GM12875 (cell line): ENCODE data around the gene CWC27.

Source experiments
- H3K4me3 ChIP-seq: one replicate; pipeline ENCODE4 v1.5.1; 2011; ENCODE audit warnings: low read depth, low read length, control low read depth
- TF ChIP-seq, protein P1 (sequence below): IDR thresholded peaks from 2 replicates; pipeline ENCODE4 v1.5.1; 2011; ENCODE audit warnings: low read depth, mild to moderate bottlenecking, control low read depth, inconsistent platforms, low read length, moderate library complexity, borderline replicate concordance; ENCODE audit not compliant: insufficient read depth

The CWC27 gene

DNA sequence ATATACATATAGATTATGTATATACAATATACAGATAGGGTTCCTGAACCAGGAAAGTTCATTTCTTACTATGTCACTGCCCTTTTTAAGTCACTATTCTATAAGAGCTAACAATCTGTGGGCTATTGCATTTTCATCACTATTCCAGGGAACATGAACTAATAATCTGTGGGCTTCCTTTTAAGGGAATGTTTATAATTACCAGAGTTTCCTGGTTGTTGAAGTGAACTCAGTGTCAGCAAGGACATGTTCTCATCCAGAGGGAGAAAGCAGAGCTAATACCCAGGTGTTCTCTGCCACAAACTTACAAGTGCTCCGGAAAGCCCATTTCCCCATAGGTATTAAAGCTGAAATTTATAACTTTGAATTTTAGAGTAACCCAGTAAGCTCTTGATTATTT is 69.6 kb downstream of the CWC27 start:
- TF ChIP-seq, protein P1, sequence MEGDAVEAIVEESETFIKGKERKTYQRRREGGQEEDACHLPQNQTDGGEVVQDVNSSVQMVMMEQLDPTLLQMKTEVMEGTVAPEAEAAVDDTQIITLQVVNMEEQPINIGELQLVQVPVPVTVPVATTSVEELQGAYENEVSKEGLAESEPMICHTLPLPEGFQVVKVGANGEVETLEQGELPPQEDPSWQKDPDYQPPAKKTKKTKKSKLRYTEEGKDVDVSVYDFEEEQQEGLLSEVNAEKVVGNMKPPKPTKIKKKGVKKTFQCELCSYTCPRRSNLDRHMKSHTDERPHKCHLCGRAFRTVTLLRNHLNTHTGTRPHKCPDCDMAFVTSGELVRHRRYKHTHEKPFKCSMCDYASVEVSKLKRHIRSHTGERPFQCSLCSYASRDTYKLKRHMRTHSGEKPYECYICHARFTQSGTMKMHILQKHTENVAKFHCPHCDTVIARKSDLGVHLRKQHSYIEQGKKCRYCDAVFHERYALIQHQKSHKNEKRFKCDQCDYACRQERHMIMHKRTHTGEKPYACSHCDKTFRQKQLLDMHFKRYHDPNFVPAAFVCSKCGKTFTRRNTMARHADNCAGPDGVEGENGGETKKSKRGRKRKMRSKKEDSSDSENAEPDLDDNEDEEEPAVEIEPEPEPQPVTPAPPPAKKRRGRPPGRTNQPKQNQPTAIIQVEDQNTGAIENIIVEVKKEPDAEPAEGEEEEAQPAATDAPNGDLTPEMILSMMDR: no peak
- no peak overlapping the region for H3K4me3 ChIP-seq

DNA sequence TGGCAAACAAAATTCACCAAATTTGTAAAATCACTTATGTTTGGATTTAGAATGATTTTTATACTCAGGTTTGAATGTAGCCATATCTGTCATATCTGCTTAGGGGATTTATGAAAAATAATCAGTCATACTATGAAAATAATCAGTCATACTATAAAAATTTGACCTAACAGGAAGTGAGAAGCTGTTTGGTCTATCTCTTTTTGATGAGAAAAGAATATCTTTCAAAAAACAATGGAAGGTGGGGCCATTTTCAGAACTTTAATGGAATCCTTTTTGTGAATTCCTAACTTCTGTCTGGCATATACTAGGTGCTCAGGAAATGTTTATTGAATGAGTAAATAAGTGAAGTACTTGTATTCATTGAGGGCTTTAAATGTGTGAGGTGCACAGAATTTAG is 70.1 kb downstream of the CWC27 start:
- TF ChIP-seq, protein P1: no peak
- H3K4me3 ChIP-seq: no peak overlapping the region

DNA sequence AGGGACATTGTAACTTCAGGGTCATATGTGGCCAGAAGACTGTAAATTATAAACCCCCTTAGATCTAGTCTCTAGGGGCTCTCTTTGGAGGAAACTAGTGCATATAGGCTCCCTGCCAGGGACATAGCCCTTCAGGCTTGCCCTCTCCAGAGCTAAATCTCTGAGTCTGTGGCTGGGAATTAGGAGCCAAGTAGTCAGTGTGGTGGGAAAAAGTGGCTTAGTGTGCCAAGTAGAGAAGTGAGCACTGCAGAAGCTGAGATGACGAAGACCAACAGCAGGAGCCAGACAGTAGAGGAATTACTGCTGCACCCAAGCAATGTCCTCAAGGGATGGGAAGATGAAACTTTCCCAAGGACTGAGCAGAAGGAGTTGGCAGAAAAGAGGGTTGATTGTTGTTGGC is 71.2 kb downstream of the CWC27 start:
- TF ChIP-seq, protein P1: no peak
- no peak overlapping the region for H3K4me3 ChIP-seq

DNA sequence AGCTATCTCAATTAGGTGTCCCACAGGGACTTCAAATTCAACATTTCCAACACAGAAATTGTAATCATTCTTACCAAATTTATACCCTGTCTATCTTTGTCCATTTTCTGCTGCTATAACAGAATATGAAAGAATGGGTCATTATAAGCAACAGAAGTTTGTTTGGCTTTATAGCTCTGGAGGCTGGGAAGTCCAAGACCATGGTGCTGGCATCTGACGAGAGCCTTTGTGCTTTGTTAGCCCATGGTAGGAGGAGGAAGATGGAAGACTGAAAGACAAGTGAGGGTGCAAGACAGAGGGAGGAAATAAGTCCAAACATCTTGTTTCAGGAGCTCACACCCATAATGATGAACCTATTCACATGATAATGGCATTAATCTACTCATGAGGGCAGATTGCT is 72.2 kb downstream of the CWC27 start:
- TF ChIP-seq, protein P1: no peak
- no peak overlapping the region for H3K4me3 ChIP-seq

DNA sequence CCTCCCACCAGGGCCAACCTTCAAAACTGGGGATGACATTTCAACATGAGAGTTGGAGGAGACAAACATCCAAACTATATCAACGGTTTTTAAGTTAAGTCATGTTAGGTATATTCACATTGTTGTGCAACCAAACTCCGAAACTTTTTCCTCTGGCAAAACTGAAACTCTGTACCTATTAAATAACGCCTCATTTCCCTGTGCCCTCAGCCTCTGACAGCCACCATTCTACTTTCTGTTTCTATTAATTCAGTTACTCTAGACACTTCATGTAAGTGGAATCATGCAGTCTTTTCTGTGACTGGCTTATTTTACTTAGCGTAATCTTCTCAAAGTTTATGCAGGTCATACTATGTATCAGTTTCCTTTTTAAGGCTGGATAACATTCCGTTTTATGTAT is 85.0 kb downstream of the CWC27 start:
- TF ChIP-seq, protein P1: no peak
- H3K4me3 ChIP-seq: no peak overlapping the region

DNA sequence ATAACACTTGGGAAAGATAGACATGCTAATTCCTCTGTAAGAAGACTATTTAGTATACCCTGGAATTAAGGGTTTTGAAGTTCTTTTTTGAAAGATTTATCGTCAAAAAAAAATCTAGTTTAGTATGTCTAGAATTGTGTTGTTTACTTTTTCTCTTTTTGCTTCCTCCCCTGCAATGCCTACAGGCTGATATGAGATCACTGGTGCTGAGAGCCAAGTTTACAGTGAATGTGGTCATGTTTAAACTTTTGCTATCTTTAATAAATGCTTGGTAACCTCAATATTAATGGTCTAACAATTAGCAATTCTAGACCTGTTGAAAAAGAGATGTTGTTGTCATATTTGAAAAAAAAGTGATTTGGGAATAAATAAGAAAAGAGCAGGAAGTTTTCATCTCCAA is 86.1 kb downstream of the CWC27 start:
- TF ChIP-seq, protein P1: no peak
- H3K4me3 ChIP-seq: no peak overlapping the region

DNA sequence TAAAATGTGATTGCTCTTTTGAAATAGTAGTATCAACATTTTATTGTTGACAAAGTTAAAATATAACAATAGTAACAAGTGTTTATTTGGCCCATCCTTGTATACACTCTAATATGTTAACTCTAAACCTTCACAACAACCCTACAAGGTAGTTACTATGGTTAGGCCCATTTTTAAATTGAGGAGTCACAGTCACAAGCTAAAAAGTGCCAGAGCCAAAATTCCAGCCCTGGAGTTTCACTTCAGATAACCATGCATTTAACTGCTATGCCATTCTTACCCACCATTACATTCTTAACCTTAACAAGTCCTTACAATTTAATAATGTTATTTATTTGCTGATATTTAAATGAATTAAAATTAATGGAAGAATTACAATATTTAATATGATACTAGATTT is 91.2 kb downstream of the CWC27 start:
- no peak overlapping the region for H3K4me3 ChIP-seq
- TF ChIP-seq, protein P1: no peak
